HEK293 (cell line): ENCODE results near the gene GPR158.

Experiments
- CTCF ChIA-PET: fragments of 350-600 bp; formaldehyde crosslinking; extraction: SDS; loops from one replicate; lab custom pipeline; 2021; ENCODE audit warnings: antibody characterized with exemption; lab: Yijun Ruan, JAX
- POLR2A ChIA-PET: fragments of 300-600 bp; formaldehyde crosslinking; extraction: SDS; loops from one replicate; lab custom pipeline; 2020; ENCODE audit warnings: antibody characterized with exemption, inconsistent platforms; lab: Yijun Ruan, JAX
- H3K27ac ChIP-seq: fragments of 200-500 bp; sonication (Bioruptor generic); 2 replicates; pipeline ENCODE4 v1.5.1; 2014; ENCODE audit warnings: low read depth, low read length, control low read depth, inconsistent platforms; ENCODE audit errors: extremely low read depth
- H3K36me3 ChIP-seq, 2 experiments: fragments of 200-500 bp in 1 of 2; sonication (Bioruptor generic) in 1 of 2; 1 replicate in 1 of 2; 2 replicates in 1 of 2; pipeline ENCODE4 v1.5.1; 2014 to 2017; ENCODE audit warnings: inconsistent platforms in 2 of 2, low read length in 2 of 2; ENCODE audit not compliant: control insufficient read depth in 2 of 2, insufficient read depth in 1 of 2
- H3K4me1 ChIP-seq: fragments of 200-500 bp; sonication (Bioruptor generic); 2 replicates; pipeline ENCODE4 v1.5.1; 2014; ENCODE audit warnings: mild to moderate bottlenecking, low read length, inconsistent platforms; ENCODE audit not compliant: control insufficient read depth, insufficient read depth
- H3K4me3 ChIP-seq: 2 replicates; pipeline ENCODE4 v1.5.1; 2011; ENCODE audit warnings: low read depth, mild to moderate bottlenecking, control low read depth, low read length, moderate library complexity
- H3K9me3 ChIP-seq: fragments of 200-500 bp; sonication (Bioruptor generic); 2 replicates; pipeline ENCODE4 v1.5.1; 2014; ENCODE audit warnings: low read depth, low read length, inconsistent platforms; ENCODE audit not compliant: control insufficient read depth, insufficient read depth
- BCL6B ChIP-seq: fragments of 450-650 bp; formaldehyde crosslinking; IDR thresholded peaks from 2 replicates; pipeline ENCODE4 v1.5.1; 2017; ENCODE audit warnings: missing biosample characterization, missing genetic modification characterization
- GLI4 ChIP-seq: fragments of 450-650 bp; formaldehyde crosslinking; IDR thresholded peaks from 2 replicates; pipeline ENCODE4 v1.5.1; 2016; ENCODE audit warnings: missing biosample characterization, missing genetic modification characterization
- GLIS1 ChIP-seq: fragments of 450-650 bp; formaldehyde crosslinking; IDR thresholded peaks from 2 replicates; pipeline ENCODE4 v1.5.1; 2016; ENCODE audit warnings: missing biosample characterization, missing genetic modification characterization
- PBX3 ChIP-seq: sonication (generic); formaldehyde crosslinking; IDR thresholded peaks from 2 replicates; pipeline ENCODE4 v1.8.1; 2022; ENCODE audit warnings: mild to moderate bottlenecking, moderate library complexity, missing genetic modification reagents
- YY2 ChIP-seq: fragments of 450-650 bp; formaldehyde crosslinking; IDR thresholded peaks from 2 replicates; pipeline ENCODE4 v1.5.1; 2016; ENCODE audit warnings: missing biosample characterization, missing genetic modification characterization
- ZBTB17 ChIP-seq: fragments of 450-650 bp; formaldehyde crosslinking; IDR thresholded peaks from 2 replicates; pipeline ENCODE4 v1.5.1; 2016; ENCODE audit warnings: missing biosample characterization, missing genetic modification characterization
- ZBTB26 ChIP-seq: fragments of 450-650 bp; formaldehyde crosslinking; optimal IDR thresholded peaks from 2 replicates; pipeline ENCODE3; 2016; ENCODE audit warnings: missing biosample characterization, mild to moderate bottlenecking, missing genetic modification characterization
- ZNF10 ChIP-seq: fragments of 450-650 bp; formaldehyde crosslinking; IDR thresholded peaks from 2 replicates; pipeline ENCODE4 v1.5.1; 2017; ENCODE audit warnings: missing biosample characterization, missing genetic modification characterization
- ZNF18 ChIP-seq: fragments of 450-650 bp; formaldehyde crosslinking; IDR thresholded peaks from 2 replicates; pipeline ENCODE4 v1.5.1; 2016; ENCODE audit warnings: missing biosample characterization, missing genetic modification characterization
- ZNF354C ChIP-seq: fragments of 450-650 bp; formaldehyde crosslinking; IDR thresholded peaks from 2 replicates; pipeline ENCODE4 v1.5.1; 2016; ENCODE audit warnings: missing biosample characterization, missing genetic modification characterization, low read depth, borderline replicate concordance
- ZNF398 ChIP-seq: fragments of 450-650 bp; formaldehyde crosslinking; IDR thresholded peaks from 2 replicates; pipeline ENCODE4 v1.5.1; 2017; ENCODE audit warnings: missing biosample characterization, missing genetic modification characterization
- ZNF48 ChIP-seq: fragments of 450-650 bp; formaldehyde crosslinking; IDR thresholded peaks from 2 replicates; pipeline ENCODE4 v1.5.1; 2016; ENCODE audit warnings: missing biosample characterization, missing genetic modification characterization
- ZNF521 ChIP-seq: fragments of 450-650 bp; formaldehyde crosslinking; IDR thresholded peaks from 2 replicates; pipeline ENCODE4 v1.5.1; 2017; ENCODE audit warnings: missing biosample characterization, mild to moderate bottlenecking, missing genetic modification characterization
- ZNF600 ChIP-seq: fragments of 450-650 bp; formaldehyde crosslinking; IDR thresholded peaks from 2 replicates; pipeline ENCODE4 v1.5.1; 2016; ENCODE audit warnings: missing biosample characterization, missing genetic modification characterization
- ZNF830 ChIP-seq: fragments of 450-650 bp; IDR thresholded peaks from 2 replicates; pipeline ENCODE4 v1.5.0; 2018; ENCODE audit warnings: missing biosample characterization, missing genetic modification characterization, low read depth, mild to moderate bottlenecking, moderate library complexity
- ZSCAN4 ChIP-seq: fragments of 450-650 bp; formaldehyde crosslinking; IDR thresholded peaks from 2 replicates; pipeline ENCODE4 v1.5.1; 2017; ENCODE audit warnings: missing biosample characterization, missing genetic modification characterization

Gene GPR158

GRCh38 chr10:25398680-25399079 lies 223.9 kb downstream of the GPR158 start (continued):
- no peak for TF ChIP-seq ZNF18
- no peak for TF ChIP-seq ZNF10 (tag by site-specific recombination)
- no peak for TF ChIP-seq ZBTB26 (tag by site-specific recombination)
- no peak for TF ChIP-seq ZSCAN4 (tag by site-specific recombination)

- no peak overlapping the region for H3K4me3 ChIP-seq
- no peaks in the 10 kb centered on the region for H3K36me3 ChIP-seq
- H3K9me3 ChIP-seq: no peaks in the 10 kb centered on the region
- no peak overlapping the region for H3K27ac ChIP-seq
- ChIA-PET CTCF (no interaction called here), POLR2A (no interaction called here)
- TF ChIP-seq BCL6B (tag by site-specific recombination) (no peak), ZNF398 (tag by site-specific recombination) (no peak), ZSCAN4 (tag by site-specific recombination) (no peak), PBX3 (CRISPR knock-in tag) (no peak), ZNF830 (tag by site-specific recombination) (no peak), ZBTB17 (tag by site-specific recombination) (no peak), ZNF354C (tag by site-specific recombination) (no peak), ZNF48 (no peak), ZNF521 (tag by site-specific recombination) (no peak)
- no peaks in the 10 kb centered on the region for H3K4me1 ChIP-seq
Observed at GRCh38 chr10:25405871-25406270, 231.1 kb downstream of the GPR158 start.

GRCh38 chr10:25417611-25418010 lies 242.8 kb downstream of the GPR158 start:
- H3K4me1 ChIP-seq: no peaks in the 10 kb centered on the region
- no peak overlapping the region for H3K4me3 ChIP-seq
- TF ChIP-seq GLIS1 (tag by site-specific recombination): no peak
- no peak for TF ChIP-seq ZNF600
- no peak for TF ChIP-seq YY2 (tag by site-specific recombination)
- TF ChIP-seq GLI4: no peak
- CTCF ChIA-PET: interaction anchor here (0.6 to 0.7 kb wide), 2 partner anchors 14 to 42 kb away, joined by 3 to 5 read pairs; no protein-coding TSS in a partner anchor
- POLR2A ChIA-PET: no interaction called here
- no peaks in the 10 kb centered on the region for H3K9me3 ChIP-seq
- no peaks in the 10 kb centered on the region for H3K36me3 ChIP-seq
- no peak overlapping the region for H3K27ac ChIP-seq
